Keratinocyte (primary cell): Measurements from ENCODE around the gene CDC42EP5.
"Not testable (repeated sequence)": the region's sequence is repeated elsewhere in the genome, so short reads cannot be mapped to it uniquely, and the experiment has no call there.

Source experiments
- CTCF ChIP-seq, 3 experiments: IDR thresholded peaks in 1 of 3; conservative IDR thresholded peaks in 1 of 3; optimal IDR thresholded peaks in 1 of 3; 2 replicates in 2 of 3; 3 replicates in 1 of 3; pipeline versions ENCODE3 to v1.5.1; 2011; ENCODE audit warnings: low read length in 3 of 3, mild to moderate bottlenecking in 3 of 3, moderate library complexity in 2 of 3, control low read depth in 1 of 3, inconsistent platforms in 1 of 3; ENCODE audit not compliant: insufficient read depth in 2 of 3; ENCODE audit errors: extremely low read depth in 1 of 3
- EZH2 ChIP-seq: IDR thresholded peaks from one replicate; pipeline ENCODE4 v1.6.1; 2012; ENCODE audit warnings: inconsistent platforms, mild to moderate bottlenecking, low read length, moderate library complexity

- not testable (repeated sequence) for TF ChIP-seq CTCF (optimal IDR thresholded peaks at IDR 0.05 in 1 of 3, IDR thresholded peaks at IDR 0.05 in 1 of 3, conservative IDR thresholded peaks at IDR 0.05 in 1 of 3; ENCODE audit: extremely low read depth in 1 of 3, insufficient read depth in 2 of 3, low read length in 3 of 3); EZH2
These were observed 34.1 kb upstream of the CDC42EP5 start for GRCh38 chr19:54507038-54507717.
